Measurements from ENCODE around the gene STAB1. TPM values are rescaled to one million over a fixed set of nuclear protein-coding genes. Genes with fewer than 3 reads are reported as not detected.

Gene STAB1
- total and polyA plus RNA-seq, 2 of the 8 experiments (the other 6 are each of a cell fraction or from before 2014, with no cell fraction given): 1.0 to 1.9 TPM

DNA sequence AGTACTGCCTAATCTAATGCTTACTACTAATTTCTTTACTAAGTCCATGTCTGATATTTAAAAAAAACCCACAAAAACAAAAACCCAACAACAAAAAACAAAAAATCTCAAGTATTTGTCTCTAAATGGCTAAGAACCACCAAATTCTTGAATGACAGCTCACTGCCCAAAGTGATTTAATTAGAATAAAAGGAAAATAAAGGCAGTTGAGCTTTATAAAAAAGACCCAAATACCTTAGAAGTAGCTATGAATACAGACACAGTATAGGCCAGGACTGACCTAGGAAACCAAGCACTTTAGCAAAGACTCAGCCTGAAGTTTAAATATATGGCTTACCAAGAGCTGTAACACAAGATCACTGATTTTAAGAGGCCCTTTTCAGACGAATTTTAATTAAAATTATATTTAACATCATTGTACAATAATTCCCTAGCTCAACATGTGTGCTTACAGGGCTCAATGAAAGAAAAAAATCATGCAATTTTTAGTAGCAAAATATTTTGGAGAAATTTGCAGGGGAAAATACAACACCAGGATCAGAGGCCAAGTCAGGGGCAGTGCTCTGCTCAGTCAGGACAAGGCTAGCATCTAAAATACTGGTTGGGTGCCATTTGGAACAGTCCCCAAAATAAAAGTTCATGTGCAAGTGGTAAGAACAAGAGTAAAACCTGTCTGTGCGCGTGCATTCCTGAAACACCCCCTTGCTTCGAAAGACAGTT lies 66.0 kb downstream of the STAB1 start:
- no peak overlapping the region for H2AFZ ChIP-seq (ENCODE audit: low read length)
- POLR2A ChIA-PET (ENCODE audit: partially characterized antibody): no interaction called here
- no peak overlapping the region for H2BK20ac ChIP-seq (ENCODE audit: low read length)
- no peaks in the 10 kb centered on the region for H3K79me2 ChIP-seq (ENCODE audit: control insufficient read depth in 1 of 2, insufficient read depth in 2 of 2, low read length in 2 of 2)
- no peak overlapping the region for H3K4me3 ChIP-seq (ENCODE audit: extremely low read depth in 1 of 4, insufficient read depth in 2 of 4, low read depth in 3 of 4, low read length in 4 of 4)
- H3K27ac ChIP-seq (ENCODE audit: low read depth, low read length): no peak overlapping the region
- H4K5ac ChIP-seq (ENCODE audit: insufficient read length, low read depth, low read length): no peak overlapping the region
- H4K20me1 ChIP-seq (replicated peaks in 1 of 2; ENCODE audit: control insufficient read depth in 1 of 2, insufficient read depth in 2 of 2, low read length in 2 of 2): peaks cover 0 to 4% of the 10 kb centered on the region in 2 experiments
- no peak overlapping the region for H2BK5ac ChIP-seq (ENCODE audit: low read depth, low read length)
- DNase-seq (ENCODE audit: low read depth in 1 of 2, low spot score in 2 of 2) (no peak), FAIRE-seq (no peak)
- no peak overlapping the region for H4K91ac ChIP-seq (replicated peaks; ENCODE audit: insufficient read length, low read length)
- H3K56ac ChIP-seq (replicated peaks; ENCODE audit: insufficient read length, low read depth, low read length): no peak overlapping the region
- H2BK15ac ChIP-seq (ENCODE audit: low read length): no peak overlapping the region
- H2BK120ac ChIP-seq (replicated peaks; ENCODE audit: low read depth, low read length): no peak overlapping the region
- no peak overlapping the region for H3K4ac ChIP-seq (replicated peaks; ENCODE audit: insufficient read length, low read depth, low read length)
- CTCF ChIA-PET (ENCODE audit: partially characterized antibody): interaction anchor here (1.1 to 3.8 kb wide), 5 partner anchors 9 to 91 kb away, joined by 3 to 17 read pairs (median 3); no protein-coding TSS in a partner anchor
- no peak overlapping the region for H3K4me2 ChIP-seq (ENCODE audit: insufficient read depth in 1 of 2, low read depth in 2 of 2, low read length in 2 of 2)
- H3K79me1 ChIP-seq (ENCODE audit: low read depth, low read length): no peaks in the 10 kb centered on the region
- H3K18ac ChIP-seq (ENCODE audit: extremely low read depth, low read length): no peak overlapping the region
- H3K27me3 ChIP-seq (replicated peaks in 1 of 4; ENCODE audit: control insufficient read depth in 3 of 4, extremely low read depth in 1 of 4, insufficient read depth in 3 of 4, low read length in 3 of 4): no peaks in the 10 kb centered on the region
- no peaks in the 10 kb centered on the region for H3K23me2 ChIP-seq (ENCODE audit: low read depth, low read length)
- 94% methylated on average over 4 of the region's 4 CpGs; no CpG with 5 or more reads in 1 of the 2 experiments for WGBS, 2 experiments (ENCODE audit: extremely low coverage in 1 of 2, insufficient coverage in 1 of 2, insufficient read length in 1 of 2, insufficient replicate concordance in 2 of 2, low coverage in 1 of 2, low lambda C conversion rate in 2 of 2, missing lambda C conversion rate in 1 of 2)
- no peaks in the 10 kb centered on the region for H3K9me3 ChIP-seq (ENCODE audit: insufficient read depth in 2 of 2, low read depth in 1 of 2, low read length in 1 of 2)
- H3K14ac ChIP-seq (ENCODE audit: insufficient read length): no peak overlapping the region
- H3K23ac ChIP-seq (ENCODE audit: insufficient read length): no peak overlapping the region
- peaks cover 8 to 49% (median 28%) of the 10 kb centered on the region in 4 experiments for H3K36me3 ChIP-seq (ENCODE audit: control insufficient read depth in 2 of 4, insufficient read depth in 4 of 4, low read length in 3 of 4)
- H3K9ac ChIP-seq (replicated peaks in 1 of 4; ENCODE audit: extremely low read depth in 1 of 4, low read depth in 3 of 4, low read length in 3 of 4): no peak overlapping the region
- no peak overlapping the region for H4K8ac ChIP-seq (ENCODE audit: extremely low read depth, insufficient read depth, low read length)
- H3K4me1 ChIP-seq (replicated peaks in 1 of 4; ENCODE audit: control insufficient read depth in 3 of 4, insufficient read depth in 4 of 4, low read length in 3 of 4): no peaks in the 10 kb centered on the region
- H2BK12ac ChIP-seq (ENCODE audit: low read depth, low read length): no peak overlapping the region
- no peak overlapping the region for H2AK5ac ChIP-seq (ENCODE audit: low read depth, low read length)
- no peak for TF ChIP-seq FOSL1 (IDR thresholded peaks at IDR 0.05; ENCODE audit: insufficient read depth, low read depth, low read length)
- TF ChIP-seq SAP30 (IDR thresholded peaks at IDR 0.05; ENCODE audit: insufficient read depth, insufficient replicate concordance, low read length): no peak
- TF ChIP-seq E2F6 (IDR thresholded peaks at IDR 0.05): no peak
- TF ChIP-seq KDM5A (IDR thresholded peaks at IDR 0.05; ENCODE audit: low read length): no peak
